Femur (tissue), 1 donor: ENCODE results near the gene MLXIP.

Source experiments
- DNase-seq: peaks from one replicate; pipeline ENCODE4 v3.0.0-alpha.2; 2017

Gene MLXIP

DNA sequence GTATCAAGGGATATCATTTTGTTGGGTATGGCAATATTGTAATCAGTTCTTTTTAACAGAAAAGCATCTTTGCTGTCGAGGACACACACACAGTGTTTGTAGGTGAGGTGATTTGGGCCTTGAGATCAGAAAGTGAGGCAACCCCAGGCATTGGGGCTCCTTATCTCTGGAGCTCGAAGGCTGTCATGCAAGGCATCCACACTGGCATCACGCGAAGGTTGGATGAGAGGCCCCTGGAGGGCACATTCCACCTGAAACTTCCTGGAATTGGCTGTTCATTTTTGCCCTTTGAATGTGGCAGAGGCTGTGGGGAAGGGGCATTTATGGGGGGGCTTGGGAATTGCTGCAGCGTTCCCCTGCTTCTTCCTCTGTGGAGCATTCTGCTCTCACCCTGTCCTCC, 49.9 kb downstream of the MLXIP start:
- no peak for DNase-seq

DNA sequence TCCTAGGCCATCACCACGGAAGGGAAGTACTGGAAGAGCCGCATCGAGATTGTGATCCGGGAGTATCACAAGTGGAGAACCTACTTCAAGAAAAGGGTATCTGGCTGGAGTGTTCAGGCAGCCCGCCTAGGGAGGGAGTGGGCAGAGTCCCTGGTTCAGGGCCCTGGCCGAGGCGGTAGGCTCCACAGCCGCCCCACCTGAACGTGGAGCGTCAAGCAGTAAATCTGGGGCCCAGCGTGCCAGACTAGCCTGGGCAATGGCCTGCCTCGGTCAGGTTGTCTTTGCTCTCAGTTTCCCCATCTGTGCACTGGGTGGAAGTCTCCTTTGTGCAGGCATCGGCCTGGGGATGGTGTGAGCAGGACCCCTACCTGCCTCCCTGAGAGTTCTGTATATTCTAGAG, 50.6 kb downstream of the MLXIP start:
- DNase-seq = no peak

DNA sequence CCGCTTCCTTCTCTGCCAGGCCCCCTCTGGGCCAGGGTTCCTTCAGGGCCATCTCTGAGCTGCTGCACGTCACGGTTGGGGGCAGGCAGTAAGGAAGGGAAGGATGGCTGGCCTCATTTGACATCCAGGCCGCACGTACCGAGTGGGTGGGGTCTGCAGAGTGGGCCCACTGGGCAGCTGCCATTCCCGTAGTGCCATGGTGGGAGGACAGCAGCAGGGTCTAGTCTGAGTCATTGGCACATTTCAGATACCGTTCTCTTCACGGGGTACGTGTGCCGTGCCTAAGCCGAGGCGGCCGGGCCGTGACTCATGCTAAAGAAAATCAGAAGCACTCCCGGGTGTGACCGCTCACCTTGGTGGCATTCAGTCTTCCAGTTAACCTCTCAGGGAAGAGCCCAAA, 51.6 kb downstream of the MLXIP start:
- DNase-seq = no peak

DNA sequence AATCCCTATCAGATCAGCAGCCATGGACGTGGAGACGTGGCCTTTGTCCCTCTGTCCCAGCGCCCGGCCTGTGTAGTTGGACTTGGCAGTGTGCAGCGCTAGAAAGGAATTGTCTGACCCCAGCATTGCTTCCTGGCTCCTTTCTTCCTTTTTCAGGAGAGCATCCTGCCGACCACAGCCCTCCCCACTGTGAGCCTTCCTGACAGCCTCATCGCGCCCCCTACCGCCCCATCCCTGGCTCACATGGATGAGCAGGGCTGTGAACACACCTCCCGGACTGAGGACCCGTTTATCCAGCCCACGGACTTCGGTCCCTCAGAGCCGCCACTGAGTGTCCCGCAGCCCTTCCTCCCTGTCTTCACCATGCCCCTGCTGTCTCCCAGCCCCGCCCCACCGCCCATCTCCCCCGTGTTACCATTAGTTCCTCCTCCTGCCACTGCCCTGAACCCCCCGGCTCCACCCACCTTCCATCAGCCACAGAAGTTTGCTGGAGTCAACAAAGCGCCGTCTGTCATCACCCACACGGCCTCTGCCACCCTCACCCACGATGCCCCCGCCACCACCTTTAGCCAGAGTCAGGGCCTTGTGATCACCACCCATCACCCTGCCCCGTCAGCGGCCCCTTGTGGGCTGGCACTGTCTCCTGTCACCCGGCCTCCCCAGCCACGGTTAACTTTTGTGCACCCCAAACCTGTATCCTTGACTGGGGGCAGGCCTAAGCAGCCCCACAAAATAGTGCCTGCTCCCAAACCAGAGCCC, 54.8 kb downstream of the MLXIP start:
- DNase-seq = no peak

DNA sequence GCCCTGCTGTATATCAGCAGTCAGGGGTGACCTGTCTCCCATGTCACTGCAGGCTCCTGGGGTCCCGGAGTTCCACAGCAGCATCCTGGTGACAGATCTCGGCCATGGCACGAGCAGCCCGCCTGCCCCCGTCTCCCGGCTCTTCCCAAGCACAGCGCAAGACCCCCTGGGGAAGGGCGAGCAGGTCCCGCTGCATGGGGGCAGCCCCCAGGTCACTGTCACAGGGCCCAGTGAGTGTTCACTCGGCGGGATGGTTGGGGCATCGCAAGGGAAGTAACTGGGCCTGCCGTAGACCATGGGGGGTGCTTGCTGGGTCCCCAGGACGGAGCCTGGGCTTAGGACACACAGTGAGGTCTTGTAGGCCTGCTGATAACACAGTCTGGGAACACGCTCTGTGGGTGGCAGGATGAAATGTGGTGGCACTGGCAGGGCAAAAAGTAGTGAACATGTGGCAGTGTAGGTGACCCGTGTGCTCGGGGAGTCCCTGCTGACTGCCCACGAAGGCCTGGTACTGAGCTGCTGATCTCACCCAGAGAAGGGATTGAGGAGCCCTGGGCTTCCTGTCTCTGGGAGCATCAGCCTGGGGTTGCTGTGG, 57.0 kb downstream of the MLXIP start:
- DNase-seq = no peak

DNA sequence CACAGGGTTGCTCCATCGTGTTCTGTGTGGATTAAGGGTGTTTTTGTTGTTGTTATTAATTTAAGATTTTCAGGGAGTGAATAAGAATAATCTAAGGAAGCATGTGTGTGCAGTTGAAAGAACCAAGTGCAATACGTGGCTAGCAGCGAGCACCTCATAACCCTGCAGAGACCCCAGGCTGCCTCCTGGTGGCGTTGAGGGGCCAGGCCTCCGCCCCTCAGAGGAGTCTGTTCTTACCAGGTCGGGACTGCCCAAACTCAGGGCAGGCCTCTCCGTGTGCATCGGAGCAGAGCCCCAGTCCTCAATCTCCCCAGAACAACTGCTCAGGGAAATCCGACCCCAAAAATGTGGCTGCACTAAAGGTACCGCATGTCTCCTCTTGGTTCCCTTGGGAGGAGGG, 58.7 kb downstream of the MLXIP start:
- DNase-seq = no peak

DNA sequence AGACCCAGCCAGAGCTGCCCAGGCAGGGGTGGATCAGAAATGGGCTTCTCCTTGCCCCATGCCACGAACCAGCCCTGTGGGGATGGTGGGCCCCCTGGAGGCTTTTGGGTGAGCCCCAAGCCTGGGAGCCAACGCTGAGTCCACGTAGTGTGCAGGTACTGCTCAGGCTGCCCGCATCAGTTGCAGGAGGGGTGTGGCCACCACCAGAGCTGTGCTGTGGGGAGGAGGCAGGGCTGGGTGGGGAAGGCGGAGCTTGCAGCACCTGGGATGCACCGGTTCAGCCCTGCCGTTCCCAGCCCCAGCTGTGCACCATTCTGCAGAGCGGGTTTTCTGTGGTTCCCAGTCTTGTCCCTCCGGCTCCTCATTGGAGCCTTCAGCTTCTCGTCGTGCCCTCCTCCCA, 59.1 kb downstream of the MLXIP start:
- DNase-seq = no peak

DNA sequence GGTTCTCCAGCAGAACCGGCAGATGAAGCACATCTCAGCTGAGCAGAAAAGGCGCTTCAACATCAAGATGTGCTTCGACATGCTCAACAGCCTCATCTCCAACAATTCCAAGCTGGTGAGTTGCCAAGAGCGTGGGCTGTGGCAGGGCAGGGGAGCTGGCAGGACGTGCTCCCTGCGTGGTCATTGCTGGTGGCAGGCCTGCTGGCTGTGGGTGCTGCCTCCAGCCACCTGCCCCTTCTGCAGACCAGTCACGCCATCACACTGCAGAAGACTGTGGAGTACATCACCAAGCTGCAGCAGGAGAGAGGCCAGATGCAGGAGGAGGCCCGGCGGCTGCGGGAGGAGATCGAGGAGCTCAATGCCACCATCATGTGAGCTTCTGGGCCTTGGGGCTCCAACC, 59.6 kb downstream of the MLXIP start:
- no peak for DNase-seq

DNA sequence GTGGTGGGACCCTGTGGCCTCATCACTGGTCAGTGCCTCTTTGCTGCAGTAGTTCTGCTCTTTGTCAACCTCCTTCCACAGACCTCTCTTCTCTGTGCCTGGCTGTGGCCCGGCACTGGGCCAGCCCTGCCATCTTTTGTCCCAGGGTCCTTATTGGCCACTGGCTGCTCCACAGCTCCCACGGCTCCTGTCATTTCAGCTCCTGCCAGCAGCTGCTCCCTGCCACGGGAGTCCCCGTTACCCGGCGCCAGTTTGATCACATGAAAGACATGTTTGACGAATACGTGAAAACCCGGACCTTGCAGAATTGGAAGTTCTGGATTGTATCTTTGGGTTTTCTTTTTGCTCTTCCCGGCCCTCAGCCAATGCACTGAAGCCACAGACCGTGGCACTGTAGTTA, 60.1 kb downstream of the MLXIP start:
- no peak for DNase-seq

DNA sequence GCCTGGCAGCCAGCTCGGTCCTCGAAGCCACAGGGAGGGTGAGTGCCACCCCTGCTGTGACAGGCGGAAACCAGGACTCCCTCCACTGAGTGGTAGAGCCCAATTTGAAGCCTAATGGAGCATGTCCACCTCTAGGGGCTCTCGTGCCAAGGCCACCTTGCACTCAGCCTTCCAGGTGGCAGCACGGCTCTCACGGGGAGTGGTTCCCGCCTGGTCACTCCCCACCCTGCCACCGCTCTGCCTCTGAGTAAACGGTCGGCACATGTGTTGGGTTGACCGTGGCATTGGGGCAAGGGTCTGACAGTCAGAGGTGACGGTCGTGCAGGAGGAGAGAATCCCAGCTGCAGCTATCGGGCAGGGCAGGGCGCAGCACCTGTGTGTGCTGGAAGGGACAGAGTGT, 60.7 kb downstream of the MLXIP start:
- no peak for DNase-seq

DNA sequence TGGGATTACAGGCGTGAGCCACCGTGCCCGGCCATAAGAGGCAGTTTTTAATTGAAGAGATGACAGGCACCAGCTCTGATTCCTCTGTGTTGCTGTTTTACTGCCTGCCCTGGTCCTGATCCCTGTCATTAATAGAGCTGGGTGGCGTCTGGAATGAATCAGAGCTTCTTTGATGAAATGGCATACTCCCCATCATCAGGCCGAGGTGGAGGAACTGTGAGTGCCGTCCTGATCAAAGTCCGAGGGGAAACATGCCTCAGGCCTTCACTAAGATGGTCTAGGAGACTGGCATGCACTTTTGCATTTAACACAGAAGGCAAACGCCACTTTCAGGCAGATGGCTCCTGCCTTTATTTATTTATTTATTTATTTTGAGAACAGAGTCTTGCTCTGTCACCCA, 61.4 kb downstream of the MLXIP start:
- DNase-seq = no peak

DNA sequence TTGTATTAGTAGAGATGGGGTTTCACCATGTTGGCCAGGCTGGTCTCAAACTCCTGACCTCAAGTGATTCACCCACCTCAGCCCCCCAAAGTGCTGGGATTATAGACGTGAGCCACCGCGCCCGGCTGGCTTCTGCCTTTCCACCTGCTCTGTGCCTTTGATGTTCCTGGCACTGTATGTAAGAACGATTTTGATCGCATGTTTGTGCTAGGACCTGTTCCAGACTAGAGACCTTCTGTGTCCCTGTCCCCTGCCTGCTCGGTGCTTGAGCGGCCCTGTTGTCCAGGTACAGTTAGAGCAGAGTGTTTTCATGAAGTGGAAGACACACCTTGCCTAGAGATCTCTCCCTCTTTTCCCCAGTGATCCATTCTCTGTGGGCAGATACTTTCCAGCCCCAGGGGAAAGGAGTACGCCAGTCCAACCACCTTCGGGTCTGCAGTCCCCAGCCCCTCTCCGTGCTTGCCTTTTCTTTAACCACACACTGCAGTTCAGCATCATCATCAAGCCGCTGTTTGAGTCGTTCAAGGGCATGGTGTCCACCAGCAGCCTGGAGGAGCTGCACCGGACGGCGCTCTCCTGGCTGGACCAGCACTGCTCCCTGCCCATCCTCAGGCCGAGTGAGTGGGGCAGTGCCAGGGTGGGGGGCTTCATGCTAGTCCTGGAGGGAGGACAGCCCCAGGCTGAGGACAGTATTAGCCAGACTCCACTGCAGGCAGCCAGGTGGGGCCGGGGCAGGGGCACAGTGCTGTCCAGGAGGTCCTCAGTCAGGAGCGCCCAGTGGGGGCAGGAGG, 62.1 kb downstream of the MLXIP start:
- no peak for DNase-seq

DNA sequence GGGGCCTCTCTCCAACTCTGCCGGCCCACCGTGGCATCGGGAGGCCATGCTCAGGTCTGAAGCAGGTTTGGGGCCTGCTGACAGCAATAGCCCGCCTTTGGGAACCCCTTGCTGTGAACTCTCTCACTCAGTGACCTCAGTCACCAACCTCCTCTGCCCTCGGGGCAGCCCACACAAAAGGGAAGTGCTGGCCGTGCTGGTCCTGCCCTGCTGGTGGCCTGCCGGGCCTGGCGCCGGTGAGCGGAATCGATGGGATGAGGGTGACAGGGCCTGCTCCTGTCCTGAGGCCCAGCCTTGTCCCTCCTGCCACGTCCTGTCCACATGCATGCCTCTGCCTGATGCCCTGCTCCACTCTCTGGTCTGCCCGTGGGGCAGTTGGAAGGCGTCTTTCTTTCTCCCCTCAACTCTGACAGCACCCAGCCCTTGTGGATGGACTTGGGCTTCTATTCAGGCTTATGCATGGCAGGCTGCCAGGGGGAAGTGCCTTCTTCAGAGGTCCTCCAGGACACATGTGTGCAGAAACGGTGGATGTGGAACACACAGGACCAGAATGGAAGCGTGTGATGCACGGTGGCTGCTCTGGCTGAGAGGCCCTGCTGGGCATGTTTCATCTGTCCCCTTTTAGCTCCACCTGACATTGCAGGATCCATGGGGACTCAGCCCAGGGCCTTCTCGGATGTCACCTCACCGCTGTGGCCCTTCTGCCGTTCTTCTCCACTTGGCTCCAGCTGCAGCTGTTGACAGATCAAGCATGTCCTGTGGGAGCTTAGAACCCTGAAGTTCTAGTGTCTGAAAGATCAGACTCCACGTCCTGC, 63.6 kb downstream of the MLXIP start:
- DNase-seq = no peak

DNA sequence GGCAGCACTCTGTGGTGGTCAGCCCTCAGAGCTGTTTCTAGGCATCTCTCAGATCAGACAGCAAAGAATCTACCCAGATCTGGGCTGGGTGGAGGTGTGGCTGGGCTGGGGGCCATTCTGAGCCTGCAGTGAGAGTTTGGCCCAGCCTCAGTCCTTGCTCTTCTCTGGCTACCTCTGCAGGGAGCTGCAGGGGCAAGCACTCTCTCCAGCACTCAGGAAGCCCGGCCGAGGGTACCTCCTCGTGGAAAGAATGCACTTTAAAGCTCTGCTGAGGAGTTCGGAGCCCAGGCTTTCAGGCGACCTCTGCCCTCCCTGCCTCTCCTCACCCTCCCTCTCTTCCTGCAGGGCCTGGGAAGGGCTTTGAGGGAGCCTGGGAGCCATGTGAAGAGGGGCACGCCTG, 64.3 kb downstream of the MLXIP start:
- no peak for DNase-seq

DNA sequence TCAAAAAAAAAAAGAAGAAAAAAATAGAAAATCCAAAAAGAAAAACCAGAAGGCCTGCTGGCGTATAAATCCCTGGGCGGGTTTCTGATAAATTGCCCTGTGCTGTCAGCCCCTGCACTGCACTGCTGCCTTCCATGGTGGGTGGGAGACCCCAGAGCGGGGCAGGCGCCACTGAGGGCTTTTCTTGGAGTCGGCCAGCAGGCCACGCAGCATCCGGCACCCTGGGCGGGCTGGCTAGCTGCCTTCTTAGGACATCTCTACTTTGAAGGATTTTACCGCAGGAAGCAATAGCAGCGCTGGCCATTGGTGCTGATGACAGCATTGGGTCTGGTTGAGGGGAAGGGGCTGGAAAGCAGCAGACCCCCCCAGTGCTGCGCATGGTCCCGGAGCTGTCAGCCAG, 66.3 kb downstream of the MLXIP start:
- DNase-seq = no peak

DNA sequence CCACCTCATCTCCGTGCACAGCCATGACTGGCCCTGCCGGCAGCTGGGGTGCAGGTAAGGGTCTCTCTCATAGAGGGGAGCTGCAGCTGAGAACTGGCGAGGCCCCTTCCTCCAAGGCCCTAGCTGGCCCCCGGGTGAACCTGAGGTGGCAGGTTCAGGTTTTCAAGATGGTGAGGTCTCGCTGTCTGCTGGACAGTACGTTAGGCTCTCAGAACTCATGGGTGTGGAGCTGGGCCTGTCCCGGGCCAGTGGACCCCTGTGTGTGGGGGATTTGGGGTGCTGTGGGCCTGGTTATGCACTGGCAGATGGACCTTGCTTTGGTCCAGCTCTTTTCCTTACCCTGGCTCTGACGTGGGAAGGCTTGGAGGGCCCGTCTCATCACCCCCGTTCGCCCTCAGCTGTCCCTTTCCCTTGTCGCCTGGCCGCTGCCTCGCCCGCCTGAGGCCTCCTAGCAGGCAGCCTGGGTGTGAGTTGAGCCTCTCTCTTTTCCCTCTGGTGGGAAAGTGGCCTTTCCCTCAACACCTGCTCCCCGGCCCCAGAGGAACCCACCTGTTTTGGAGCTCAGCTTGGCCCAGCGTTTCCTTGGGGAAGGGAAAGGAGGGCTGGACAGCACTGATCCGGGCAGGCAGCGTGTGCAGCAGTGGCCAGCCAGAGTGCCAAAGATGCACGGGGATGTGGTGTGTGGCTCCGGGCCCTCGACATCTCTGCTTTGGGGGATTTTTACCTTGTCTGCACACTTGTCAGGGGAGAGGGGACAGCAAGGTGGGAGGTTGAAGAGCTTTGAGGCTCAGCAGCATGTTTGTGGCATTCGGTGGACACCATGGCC, 67.2 kb downstream of the MLXIP start:
- no peak for DNase-seq

DNA sequence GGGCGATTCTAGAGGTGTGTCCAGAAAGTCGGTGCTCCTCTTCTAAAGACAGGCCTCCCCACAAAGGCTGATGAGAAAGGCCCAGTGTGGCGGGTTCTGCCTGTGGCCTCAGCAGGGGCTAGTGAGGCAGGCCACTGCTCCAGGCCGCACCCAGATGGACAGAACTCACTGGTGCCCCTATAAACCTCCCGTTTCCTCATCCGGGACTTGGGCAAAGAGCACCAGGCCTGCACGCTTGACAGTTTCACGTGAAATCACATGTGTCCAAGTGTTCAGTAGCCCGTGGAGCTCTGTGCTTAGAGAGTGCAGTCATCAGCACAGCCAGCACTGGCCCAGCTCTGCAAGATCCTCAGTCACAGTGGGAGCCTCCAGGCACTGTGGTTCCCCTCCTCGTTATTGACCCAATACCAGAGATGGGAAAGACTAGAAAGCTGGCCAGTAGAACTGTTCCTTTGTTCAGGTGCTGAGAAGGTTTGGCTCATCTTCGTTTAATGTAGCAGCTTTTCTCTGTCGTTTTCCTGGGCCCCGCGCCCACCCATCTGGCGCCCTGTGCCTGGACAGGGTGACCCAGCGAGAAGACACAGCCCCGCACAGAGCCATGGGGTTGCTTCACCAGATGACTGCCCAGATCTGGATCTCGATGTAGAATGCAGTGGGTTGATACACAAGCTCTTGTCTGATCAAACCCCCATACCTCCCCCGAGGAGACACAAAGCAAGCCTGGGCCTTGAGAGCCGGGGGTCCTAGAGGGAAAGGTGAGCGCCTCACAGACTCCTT, 69.1 kb downstream of the MLXIP start:
- DNase-seq = no peak

DNA sequence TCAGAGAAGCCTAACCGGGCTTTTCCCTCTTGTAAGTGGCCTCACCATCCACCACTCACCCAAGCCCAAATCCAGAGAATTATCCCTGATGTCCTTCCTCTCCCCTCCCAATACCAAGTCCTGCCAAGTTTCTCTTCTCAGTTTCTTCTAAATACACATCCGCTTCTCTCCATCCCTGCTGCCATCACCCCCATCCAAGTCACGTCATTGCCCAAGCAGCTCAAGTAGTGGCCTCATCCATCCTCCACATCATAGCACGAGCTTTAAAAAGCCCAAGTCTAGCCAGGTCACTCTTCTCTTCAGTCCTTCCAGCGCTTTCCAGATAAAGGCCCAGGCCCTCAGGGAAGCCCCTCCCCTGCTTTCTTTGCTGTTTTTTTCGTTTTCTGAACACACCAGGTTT, 70.1 kb downstream of the MLXIP start:
- DNase-seq = no peak

DNA sequence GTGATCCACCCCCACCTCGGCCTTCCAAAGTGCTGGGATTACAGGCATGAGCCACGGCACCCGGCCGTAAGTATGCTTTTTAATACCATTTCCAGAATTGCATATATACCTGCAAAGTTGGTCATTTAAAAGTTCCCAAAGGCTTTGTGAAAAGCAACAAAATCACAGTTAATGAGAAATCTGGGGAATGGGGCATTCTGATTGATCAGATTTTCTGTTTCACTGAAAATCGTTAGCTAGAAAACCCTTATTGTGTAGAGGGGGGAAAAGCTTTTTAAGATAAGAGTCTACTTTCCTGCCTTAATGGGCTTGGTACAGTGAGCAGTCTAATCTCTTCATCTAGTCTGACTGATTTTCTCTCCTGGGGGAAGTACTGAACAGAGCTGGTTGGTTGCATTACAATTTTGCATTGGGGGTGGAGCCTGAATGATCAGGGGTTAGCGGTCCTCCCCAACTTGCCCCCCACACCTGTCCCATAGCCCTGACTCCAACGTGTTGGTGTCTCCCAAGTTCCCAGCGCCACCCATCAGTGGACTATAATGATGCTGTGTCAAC, 71.6 kb downstream of the MLXIP start:
- no peak for DNase-seq

DNA sequence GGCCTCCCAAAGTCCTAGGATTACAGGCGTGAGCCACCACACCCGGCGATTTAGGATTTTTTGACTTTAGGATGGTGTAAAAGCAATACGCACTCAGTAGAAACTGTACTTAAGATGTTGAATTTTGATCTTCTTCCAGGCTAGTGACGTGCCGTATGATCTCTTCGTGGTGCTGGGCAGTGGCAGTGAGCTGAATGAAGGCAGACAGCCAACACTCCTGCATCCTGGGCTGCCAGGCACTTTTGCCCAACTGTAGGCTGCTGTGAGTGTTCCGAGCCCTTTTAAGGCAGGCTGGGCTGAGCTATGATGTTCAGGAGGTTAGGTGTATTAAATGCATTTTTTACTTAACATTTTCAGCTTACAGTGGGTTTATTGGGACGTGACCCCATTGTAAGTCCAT, 74.2 kb downstream of the MLXIP start:
- no peak for DNase-seq

DNA sequence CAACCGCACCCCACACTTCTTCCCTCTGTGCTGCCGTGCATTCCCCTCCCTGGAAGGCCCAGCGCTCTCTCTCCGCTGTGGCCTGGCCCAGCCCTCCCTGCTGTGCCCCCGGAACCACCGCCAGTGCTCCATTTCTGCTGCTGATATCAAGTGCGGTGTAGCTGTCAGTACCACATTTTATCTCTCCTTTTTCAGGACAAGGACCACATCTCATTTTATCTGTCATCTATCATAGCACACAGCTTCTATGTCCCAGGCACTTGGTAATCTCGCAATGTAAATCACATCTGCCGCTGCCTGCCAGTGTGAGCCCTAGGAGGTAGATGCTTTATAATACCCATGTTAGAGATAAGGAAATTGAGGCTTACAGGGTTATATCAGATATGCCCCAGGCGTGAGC, 77.1 kb downstream of the MLXIP start:
- no peak for DNase-seq
